SIG-M5 treated with dmso at 0.1 percent for 504 hours (cell line): ENCODE measurements around the gene PALLD.

Source experiments
- DNase-seq: peaks from one replicate; lab custom pipeline; 2025; ENCODE audit not compliant: unreplicated experiment; lab: John Stamatoyannopoulos, UW

Gene PALLD

DNA sequence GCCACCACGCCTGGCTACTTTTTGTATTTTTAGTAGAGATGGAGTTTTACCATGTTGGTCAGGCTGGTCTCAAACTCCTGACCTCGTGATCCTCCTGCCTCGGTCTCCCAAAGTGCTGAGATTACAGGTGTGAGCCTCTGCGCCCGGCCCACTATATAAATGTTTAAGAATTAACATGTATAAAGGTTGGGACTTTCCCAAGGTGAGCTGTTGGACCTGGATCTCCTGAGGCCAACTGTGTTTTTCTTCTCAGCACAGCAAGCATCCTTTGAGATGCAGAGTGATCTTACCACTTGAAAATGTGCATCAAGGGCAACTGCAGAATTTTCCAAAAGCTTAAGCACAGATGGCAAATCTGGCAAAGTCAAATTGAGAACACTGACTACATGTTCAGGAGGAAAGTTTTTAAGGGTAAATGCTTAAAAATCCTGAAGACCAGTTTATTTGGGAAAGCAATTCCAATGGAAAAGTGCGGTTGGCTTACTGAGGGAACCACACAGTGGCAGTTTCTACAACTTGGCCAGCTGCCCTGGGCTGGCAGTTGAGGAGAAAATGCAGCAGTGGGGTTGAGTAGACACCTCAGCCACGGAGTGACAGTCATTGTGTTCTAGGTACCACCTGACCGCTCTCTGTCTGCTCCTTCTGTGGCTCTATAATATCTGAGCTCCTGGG lies 344.3 kb downstream of the PALLD start:
- no peak for DNase-seq

DNA sequence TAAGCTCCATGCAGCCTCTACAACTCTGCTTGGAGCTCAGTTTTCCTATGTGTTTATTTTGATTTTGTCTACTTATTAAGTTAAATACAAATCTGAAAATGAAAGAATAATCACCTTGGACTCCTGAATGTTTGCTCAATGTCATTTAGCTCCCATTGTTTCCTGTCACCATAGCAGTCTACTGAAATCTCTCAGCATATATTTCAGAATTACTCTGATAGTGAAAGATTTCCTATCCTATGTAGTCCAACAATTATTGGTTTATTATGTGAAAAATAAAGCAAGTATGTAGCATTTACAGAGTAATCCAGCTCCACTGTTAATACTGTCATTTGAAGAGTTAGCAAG lies 344.8 kb downstream of the PALLD start:
- DNase-seq = no peak

DNA sequence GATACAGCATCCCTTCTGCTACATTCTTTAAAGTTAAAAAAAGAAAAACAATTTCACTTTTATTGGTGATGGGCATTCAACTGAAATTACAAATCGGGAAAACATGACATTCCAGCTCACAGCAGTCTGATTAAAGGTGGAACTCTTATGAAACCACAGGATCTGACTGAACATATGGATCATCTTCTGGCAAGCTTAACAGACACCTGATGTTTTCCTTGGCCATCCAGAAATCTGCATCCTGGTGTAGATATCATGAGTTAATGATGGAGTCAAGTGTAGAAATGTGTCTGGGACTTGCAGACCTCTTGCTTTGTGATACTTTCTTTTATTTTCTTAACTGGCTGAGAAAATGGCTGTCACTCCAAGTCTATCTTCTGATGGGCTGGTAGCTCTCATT lies 345.3 kb downstream of the PALLD start:
- DNase-seq = no peak

DNA sequence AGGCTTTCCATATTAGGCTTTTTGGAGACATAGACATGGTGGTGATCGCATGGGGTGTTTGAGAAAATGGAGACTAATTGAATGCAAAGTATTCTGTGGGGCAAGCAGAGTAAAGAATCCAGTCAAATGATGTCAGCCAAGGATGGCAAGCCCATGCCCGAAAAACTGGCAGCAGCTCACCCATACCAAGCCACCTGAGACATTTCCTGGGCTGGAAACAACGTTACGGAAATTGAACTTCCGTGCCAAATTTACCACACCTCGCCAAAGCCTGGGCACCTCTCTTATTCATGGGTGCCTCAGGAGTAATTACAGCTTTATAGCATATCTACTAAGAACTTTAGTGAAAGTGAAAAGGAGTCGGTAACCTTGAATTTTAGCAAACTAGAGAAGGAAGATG lies 346.8 kb downstream of the PALLD start:
- DNase-seq = no peak

DNA sequence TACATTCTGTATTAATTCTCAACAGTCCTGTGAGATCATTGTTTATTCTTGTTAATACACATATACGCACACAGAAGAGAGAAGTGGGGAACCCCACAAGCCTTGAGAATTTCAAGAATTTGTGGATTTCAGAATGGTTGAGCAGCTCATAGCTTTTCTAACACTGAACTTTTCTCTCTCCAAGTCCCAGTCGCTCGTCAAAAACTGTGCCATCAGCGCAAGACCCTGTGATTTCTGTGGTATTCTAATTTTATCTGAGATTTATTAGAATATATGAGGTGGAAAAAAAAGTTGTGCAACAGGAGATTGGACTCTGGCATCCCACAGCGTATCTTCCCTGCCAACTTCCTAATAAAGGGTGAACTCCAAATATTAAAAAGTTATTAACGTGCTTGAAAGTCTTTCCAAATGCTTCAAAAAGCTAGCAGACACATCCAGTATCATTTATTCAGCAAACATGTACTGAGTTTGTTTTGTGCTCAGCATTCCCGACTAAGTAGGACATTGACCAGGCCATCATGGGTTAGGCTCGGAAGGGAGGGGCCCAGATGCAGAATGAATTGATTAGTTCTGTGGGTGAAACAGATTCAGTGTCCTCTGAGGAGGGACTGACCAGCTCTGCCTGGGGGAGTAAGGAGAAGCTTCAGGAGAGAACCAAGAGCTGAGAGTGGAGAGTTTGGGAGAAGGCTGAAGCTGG lies 347.6 kb downstream of the PALLD start:
- DNase-seq = no peak

DNA sequence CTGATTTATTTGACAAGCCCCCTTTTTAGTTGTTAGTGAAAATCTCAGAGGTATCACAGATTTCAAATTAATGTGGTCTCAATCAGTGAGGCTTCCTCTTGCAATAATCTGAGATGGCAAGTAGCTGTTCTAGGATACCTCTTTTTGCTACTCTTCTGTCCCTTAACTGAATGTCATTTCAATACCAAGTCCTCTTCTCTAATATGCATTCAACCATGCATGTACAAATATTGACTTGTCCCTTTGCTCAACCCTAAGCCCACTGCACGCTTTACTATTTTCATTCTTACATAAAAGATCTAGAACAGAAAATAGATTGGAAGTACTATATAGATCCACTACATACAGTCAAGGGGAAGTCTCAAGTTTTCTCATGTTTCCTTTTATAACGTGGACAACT lies 349.0 kb downstream of the PALLD start:
- no peak for DNase-seq

DNA sequence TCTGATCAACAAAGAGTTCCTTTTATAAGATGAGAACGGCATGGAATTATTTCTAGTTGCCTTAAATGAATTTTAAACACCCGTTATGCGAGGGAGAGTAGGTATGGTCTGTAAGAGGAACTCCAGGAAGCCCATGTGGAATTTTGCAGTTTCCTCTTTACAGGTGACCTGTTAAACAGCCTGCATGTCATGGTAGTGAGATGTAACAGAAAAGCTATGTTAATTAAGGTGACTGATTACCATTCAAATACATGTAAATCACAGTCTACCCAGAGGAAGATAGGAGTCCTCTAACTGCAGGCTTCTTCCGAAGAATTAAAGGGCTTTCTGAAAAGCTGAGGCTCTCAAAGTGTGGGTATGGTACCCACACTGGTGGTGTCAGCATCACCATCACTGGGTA lies 349.6 kb downstream of the PALLD start:
- no peak for DNase-seq

DNA sequence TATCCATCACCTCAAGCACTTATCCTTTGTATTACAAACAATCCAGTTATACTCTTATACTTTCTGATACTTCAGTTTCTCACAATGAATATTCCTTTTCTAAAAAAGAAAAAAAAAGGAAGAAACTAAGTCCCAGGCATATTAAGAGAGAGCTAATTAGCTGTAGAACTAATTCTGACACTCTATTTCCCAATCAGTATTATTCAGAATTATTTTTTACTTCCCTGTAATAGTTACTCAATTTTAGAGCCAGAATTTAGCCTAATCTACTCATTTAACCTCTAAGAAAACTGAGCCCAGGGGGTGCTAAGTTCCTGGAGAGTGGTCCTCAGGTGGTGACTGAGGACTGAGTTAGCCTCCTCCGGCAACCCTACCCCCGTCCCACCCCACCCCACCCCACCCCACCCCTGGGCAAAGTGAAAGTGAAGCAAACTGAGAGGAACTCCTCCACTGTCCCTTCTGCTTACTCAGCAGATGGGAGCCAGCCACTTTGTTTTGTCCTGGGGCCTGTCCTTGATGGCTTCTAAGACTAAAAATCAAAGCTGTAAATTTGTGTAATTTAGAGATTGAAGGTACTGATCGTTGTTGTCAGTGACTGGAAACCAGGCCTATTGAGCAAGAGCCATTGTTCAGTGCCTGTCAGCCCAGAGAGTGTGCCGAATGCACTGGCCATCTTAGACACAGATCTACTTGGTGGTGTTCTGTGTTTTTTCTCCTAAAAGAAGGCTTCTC lies 351.1 kb downstream of the PALLD start:
- DNase-seq = no peak

DNA sequence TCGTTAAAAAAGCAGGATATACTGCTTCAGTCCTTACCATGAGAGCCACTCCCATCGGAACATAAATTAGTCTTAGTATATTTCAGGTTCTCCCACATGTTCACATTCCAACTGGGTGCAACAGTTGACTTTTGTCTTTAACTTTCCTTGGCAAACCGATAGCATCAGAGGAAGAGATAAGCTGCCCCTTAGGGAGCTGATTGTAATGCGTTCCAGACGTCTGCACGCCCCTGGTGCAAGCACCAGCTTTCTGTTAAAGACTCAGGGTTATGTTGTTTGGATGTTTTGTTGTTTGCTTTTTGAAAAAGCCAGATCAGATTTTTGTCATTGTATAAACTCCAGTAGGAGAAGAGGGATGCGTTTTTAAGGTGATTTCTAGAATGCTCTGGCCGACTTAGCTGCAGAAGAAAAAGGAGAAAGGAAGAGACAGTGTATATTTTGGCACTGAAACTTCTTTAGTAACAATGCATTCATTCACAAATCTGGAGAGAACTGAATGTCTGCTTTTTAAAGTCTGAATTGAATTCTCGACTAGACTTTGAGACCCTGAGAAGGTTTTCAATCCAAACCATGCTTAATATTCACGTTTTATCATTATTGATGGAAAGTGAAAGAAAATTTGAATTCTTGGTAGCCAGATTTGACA lies 352.3 kb downstream of the PALLD start:
- DNase-seq = no peak

DNA sequence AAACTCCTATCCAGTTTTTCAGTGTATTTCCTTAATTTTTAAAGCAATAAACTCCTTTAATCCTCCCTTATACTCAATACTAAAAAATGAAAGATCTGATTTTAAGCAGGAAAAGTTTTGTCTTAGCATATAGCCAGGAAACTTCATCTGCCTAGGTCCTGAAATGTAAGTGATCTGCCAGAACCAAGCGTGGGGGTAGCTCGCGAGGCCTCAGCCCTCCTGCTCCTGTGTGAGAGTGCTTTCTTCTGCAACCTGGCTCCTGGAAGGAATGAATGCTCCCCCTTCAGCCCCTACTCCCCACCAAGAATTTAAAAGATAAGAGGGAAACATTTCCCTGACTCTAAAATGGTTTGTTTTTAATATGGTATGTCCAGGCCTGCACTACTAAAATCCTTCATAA lies 353.1 kb downstream of the PALLD start:
- DNase-seq = no peak

DNA sequence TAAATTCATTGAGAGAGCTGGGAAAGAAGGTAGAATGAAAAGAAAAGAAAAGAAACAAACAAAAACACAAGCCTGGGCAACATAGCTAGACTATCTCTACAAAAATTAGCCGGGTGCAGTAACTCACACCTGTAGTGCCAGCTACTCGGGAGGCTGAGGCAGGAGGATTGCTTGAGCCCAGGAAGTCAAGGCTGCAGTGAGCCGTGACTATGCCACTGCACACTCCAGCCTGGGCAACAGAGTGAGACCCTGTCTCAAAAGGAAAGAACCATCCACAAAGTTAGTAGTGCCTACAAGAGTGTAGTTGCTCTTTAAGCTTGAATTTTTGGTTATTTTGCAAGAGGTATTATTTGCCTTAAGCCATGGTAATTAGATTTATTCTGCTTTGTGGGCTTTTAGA lies 355.5 kb downstream of the PALLD start:
- no peak for DNase-seq

DNA sequence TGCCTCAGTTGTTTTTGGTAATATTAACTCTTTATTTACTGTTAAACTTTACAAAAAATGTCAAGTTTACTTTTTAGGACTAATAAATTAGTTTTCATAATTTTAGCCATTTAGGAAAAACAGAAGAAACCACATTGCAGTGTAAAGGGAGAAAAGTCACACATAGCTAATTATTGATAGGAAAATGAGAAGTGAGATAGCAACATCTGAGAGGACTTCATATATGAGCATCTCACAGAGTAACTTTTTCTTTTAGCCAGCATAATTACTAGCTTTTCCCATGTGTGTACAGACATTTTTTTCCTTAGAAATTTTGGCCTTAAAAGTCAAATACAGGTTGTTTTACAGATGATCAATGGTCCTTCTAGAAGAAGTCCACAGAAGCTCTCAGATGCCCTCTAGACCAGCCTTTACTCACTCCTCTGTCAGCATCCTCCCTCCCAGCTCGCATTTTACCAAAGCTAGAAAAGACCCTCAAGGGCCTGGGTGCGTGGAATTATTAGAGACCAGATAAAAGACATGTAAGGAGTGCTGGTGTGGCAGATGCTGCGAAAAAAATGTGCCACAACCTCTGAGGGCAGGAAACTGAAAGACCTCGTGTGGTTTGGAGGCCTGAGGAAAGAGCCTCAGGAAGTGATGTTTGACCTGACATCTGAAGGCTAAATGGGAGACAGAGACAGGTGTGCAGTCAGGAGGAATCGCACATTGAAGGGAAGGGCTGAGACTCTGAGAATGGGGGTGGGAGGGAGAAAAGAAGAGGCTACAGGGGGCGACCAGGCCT lies 356.3 kb downstream of the PALLD start:
- DNase-seq = no peak

DNA sequence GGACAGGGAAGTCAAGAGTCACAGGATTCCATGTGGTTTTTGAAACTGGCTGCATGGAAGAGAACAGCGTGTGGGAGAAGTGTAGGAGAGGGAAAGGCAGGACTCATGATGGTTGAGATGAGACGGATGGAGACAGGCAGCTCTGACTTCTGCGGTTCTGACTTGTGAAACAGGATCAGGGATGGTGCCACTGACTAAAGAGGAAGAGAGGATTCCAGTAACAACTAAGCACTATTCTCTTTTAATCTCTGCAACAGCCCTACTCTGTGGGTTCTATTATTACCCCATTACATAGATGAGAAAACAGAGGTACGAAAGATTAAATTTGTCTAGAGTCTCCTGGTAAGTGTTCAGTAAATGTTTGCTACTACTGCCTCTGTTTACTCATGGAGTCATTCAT lies 356.9 kb downstream of the PALLD start:
- DNase-seq = peak; percentile 22

DNA sequence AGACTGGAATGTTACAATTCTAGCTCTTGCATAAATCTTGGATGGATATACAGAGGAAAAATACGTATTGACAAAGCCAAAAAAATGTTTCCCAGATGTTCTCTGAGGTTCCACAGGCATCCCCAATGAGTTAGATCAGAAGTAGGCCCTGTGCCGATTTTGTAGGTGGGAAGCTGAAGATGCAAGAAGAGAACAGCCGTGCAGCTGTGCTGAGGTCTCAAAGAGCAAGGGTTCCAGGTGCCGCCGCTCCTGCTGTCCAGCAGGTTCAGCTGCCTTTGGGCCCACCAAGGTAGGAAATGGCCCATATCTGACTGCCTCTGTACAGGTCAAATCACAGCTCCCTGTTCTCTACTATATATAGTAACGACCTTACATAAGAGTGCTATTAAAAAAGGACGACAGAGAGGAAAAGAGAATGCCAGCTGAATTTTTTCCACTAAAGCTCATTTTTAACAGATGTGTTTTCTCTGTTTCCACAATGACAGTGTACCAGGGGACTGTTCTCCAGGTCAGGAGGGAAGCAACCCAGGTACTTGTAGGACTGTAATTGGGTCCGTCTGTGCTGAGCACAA lies 357.6 kb downstream of the PALLD start:
- no peak for DNase-seq

DNA sequence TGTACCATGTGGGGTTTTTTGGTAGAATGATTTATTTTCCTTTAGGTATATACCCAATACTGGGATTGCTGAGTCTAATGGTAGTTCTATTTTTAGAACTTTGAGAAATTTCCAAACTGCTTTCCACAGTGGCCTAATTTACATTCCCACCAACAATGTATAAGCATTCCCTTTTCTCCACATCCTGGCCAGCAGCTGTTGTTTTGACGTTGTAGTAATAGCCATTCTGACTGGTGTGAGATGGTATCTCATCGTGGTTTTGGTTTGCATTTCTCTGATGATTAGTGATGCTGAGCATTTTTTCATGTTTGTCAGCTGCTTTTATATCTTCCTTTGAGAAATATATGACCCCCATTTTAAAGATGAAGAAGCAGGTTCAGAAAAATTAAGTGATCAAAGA lies 359.5 kb downstream of the PALLD start:
- DNase-seq = no peak

DNA sequence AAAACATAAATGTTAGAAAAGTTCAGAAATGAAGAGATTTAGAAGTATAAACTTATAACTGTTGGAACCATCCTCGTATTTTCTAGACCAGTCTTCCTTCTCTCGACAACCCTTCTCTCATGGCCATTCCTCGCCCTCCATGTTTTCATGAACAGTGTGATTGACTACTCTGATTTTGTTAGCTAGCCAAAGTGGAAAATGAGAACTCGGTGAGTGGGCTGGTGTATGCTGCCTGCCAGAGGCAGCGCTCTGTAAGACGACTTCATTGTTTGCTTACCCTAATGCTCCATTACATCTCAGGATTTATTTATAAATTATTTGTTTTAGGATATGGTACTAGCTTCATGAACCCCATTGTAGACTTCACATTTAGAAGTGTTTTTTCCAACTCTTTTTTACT lies 360.2 kb downstream of the PALLD start:
- no peak for DNase-seq

DNA sequence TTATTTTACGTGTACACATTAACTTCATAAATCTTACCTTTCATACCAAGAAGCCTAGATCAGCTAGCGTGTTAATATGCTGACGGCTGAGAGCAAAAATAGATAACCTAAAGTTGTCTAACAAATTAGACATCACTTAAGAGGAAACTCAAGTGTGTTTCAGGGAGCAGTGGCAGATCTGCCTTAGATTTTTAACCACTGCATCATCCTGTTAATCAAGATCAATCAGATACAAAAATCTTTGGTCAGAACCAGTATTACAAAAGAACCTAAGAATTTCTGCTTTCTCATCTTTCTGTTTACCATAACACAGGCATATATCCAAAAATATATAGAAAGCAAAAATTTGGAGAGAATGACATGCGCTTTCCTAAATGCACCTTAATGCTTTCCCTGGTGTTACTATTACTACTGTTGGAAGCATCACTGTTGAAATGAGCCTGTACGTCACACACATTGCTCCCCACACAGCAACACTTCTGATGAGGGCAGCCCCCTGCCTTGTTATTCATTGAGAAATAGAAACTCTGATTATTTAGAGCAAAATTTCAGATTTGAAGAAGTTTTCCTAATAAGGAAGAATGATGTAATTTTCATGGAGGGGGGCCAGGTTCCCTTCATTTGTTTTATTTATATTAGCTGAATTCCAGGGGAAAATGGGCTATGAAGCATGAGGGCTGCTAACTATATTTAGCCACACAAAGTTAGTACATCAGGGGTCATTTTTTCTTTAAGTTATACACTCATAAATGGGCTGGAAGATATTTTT lies 360.9 kb downstream of the PALLD start:
- DNase-seq = no peak

DNA sequence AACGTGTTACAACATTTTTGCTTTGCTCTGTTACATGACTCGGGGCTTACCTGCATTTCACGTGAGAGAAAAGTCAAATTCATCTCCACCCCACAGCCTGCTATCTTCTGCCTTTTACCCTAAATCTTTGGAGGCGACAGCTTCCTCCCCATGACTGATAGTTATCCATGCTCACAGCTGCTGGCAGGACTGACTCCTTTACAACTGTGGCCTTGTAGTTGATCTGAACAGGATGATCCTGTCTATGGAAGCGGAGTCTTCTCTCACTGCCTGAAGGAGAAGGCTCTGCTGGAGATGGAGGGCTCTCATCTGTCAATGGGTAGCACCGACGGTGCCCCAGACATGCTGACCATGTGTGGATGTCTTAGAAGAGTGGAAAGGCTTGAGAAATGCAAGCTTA lies 362.2 kb downstream of the PALLD start:
- no peak for DNase-seq

DNA sequence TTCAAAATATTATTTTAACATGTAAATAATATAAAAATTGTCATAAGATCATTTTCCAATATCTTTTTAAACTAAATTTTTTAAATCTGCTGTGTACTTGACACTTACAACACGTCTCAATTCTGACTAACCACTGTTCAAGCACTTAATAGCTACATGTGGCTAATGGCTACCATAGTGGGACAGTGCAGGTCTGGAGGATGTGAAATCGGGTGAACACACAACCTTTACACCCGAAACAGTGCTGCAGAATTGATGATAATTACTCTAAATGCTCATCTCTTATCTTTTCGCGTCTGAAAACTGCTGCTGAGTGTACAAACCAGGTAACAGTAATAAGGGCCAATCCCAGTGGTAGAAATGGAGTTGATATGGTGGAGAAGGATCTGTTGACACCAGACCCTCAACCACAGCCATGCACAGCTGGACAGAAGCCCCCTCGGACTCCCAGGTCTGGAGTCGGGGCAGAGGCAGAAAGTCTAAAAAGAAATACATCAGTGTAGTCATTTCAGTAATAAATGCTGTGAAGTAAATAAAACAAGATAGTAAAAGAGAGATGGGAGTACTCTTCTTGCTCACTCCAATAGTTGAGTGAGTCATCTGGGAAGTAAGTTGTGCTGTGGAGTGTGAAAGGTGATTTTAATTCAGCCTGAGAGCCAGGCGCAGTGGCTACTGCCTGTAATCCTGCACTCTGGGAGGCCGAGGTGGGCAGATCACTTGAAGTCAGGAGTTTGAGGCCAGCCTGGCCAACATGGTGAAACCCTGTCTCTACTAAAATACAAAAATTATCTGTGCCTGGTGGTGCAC lies 363.2 kb downstream of the PALLD start:
- no peak for DNase-seq
